Cardiac muscle cell (in vitro differentiated cells and primary cell): ENCODE results near the gene OCEL1. TPM values are rescaled to one million over a fixed set of nuclear protein-coding genes. Genes with fewer than 3 reads are reported as not detected.

Source experiments
- DNase-seq, 2 donors: peaks; one replicate each; pipeline versions ENCODE4 v3.0.0 to v3.0.0-alpha.2; 2010 to 2017; ENCODE audit warnings: low read depth in 1 of 2, low spot score in 1 of 2
- H3K27ac ChIP-seq: fragments of 200-600 bp; sonication (generic); 2 replicates; pipeline ENCODE4 v1.5.1; 2016
- H3K27me3 ChIP-seq: fragments of 200-600 bp; sonication (generic); 2 replicates; pipeline ENCODE4 v1.6.0; 2016; ENCODE audit warnings: control low read depth
- H3K36me3 ChIP-seq: fragments of 200-600 bp; sonication (generic); 2 replicates; pipeline ENCODE4 v1.5.1; 2016; ENCODE audit warnings: control low read depth
- H3K4me1 ChIP-seq: fragments of 200-600 bp; sonication (generic); 2 replicates; pipeline ENCODE4 v1.8.1; 2017; ENCODE audit warnings: low read depth, mild to moderate bottlenecking, mixed run types
- H3K4me3 ChIP-seq: fragments of 200-600 bp; sonication (generic); 2 replicates; pipeline ENCODE4 v1.5.1; 2016; ENCODE audit warnings: mild to moderate bottlenecking
- H3K9me3 ChIP-seq: fragments of 200-600 bp; sonication (generic); 2 replicates; pipeline ENCODE4 v1.5.1; 2017; ENCODE audit warnings: low read depth, mild to moderate bottlenecking, control low read depth
- polyA plus RNA-seq: library from polyadenylated mRNA; unstranded; fragments of >200 nt; fragmentation: Nextera tagmentation; extraction: Ambion mirVana; gene quantifications from 2 replicates; pipeline ENCODE4 v1.2.1, GENCODE V29; 2016
- total RNA-seq: library from RNA; depleted of rRNA; stranded (reverse); fragments of >200 nt; gene quantifications from 2 replicates; pipeline ENCODE4 v1.2.3, GENCODE V29; 2016
- TF ChIP-seq, protein P1 (sequence below): IDR thresholded peaks from 2 replicates; pipeline ENCODE4 v1.5.1; 2012; ENCODE audit warnings: low read depth, mild to moderate bottlenecking, low read length

The OCEL1 gene
- total and polyA plus RNA-seq, 2 experiments from 2014 or later = 14.5 to 31.3 TPM

GRCh38 chr19:17234911-17235299, 8.9 kb downstream of the OCEL1 start:
- H3K4me3 ChIP-seq = peak overlapping the region; percentile 9
- peaks cover 13% of the 10 kb centered on the region for H3K4me1 ChIP-seq
- no peaks in the 10 kb centered on the region for H3K9me3 ChIP-seq
- peak overlapping the region; percentile 21 for H3K27ac ChIP-seq
- H3K27me3 ChIP-seq = no peaks in the 10 kb centered on the region
- peaks cover 22% of the 10 kb centered on the region for H3K36me3 ChIP-seq
- peak; percentile 48 to 52 for DNase-seq
- TF ChIP-seq, protein P1, sequence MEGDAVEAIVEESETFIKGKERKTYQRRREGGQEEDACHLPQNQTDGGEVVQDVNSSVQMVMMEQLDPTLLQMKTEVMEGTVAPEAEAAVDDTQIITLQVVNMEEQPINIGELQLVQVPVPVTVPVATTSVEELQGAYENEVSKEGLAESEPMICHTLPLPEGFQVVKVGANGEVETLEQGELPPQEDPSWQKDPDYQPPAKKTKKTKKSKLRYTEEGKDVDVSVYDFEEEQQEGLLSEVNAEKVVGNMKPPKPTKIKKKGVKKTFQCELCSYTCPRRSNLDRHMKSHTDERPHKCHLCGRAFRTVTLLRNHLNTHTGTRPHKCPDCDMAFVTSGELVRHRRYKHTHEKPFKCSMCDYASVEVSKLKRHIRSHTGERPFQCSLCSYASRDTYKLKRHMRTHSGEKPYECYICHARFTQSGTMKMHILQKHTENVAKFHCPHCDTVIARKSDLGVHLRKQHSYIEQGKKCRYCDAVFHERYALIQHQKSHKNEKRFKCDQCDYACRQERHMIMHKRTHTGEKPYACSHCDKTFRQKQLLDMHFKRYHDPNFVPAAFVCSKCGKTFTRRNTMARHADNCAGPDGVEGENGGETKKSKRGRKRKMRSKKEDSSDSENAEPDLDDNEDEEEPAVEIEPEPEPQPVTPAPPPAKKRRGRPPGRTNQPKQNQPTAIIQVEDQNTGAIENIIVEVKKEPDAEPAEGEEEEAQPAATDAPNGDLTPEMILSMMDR = no peak

- Histone ChIP-seq H3K36me3 (peaks cover 22% of the 10 kb centered on the region), H3K27me3 (no peaks in the 10 kb centered on the region), H3K4me3 (peak overlapping the region; percentile 9), H3K9me3 (no peaks in the 10 kb centered on the region), H3K27ac (peak overlapping the region; percentile 21), H3K4me1 (peaks cover 13% of the 10 kb centered on the region)
- TF ChIP-seq, protein P1 = peak; percentile 43
- DNase-seq = peak; percentile 78 to 84
Measured at GRCh38 chr19:17235300-17235970, 9.4 kb downstream of the OCEL1 start.

DNA sequence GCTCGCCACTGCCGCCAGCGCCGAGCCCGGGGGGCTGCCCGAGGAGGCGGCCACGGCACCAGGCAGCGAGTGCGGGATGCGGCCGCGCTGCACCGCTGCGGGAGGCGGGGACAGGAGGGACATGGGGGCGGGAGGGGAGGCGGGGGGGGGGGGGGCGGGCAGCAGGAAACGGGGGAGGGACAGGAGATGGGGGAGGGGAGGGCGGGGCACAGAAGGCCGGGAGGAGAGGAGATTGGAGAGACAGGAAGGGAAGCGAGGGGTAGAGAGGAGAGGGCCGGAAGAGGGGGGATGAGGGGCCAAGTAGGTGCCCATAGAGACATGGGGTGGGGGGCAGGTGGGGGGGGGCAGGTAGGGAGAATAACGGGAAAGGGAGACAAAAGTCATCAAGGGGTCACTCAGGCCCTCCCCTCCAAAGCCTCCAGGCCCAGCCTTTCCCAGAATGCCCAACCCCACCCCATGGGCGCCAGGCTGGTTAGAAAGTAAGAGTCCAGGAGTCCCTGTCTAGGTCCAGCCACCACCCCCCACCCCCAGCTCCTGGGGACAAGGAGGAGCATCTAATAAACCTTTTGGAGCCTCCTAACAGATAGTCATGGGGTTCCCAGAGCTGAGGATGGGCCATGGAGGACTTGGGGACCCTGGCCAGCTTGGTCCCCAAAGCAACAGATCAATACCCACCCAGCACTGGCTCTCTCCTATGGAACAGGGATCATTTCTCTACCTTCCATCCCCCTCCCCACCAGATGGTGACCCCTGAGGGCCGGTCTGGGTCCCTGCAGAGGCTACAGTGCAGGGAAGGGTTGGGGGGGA, 10.1 kb downstream of the OCEL1 start:
- TF ChIP-seq, protein P1 = no peak
- H3K27ac ChIP-seq = peak overlapping the region; percentile 21

DNA sequence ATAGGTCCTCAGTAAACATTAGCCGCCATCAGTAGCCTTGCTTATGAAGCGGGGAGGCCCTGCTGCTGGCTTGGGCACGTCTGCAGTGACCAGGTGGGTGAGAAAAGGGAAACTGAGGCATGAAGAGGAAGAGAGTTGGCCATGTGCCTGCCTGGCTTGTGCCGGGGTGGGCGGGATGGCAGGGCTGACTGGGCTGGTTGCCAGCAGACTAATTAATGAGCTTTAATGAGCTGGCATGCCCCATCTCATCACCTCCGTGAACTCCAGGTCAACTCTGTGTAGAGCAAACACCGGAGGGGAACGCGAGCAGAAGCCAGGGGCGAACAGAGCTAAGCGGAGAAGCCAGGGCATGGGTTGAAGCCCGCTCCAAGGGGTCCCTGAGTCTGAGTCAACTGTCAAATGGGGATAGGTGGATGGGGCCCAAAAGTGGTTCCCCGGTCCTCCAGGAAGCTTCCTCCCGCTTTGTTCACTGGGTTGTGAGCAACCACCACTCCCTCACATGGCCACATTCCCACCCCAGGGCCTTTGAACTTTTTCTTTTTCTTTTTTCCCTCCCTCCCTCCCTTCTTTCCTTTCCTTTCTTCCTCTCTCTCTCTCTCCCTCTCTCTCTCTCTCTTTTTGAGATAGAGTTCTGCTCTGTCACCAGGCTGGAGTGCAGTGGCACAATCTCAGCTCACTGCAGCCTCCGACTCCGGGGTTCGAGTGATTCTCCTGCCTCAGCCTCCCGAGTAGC, 11.0 kb downstream of the OCEL1 start:
- H3K4me1 ChIP-seq = peaks cover 13% of the 10 kb centered on the region
- no peak for DNase-seq
- H3K36me3 ChIP-seq = peaks cover 22% of the 10 kb centered on the region
- no peaks in the 10 kb centered on the region for H3K27me3 ChIP-seq
- H3K9me3 ChIP-seq = no peaks in the 10 kb centered on the region
- TF ChIP-seq, protein P1 = no peak
- peak overlapping the region; percentile 13 for H3K27ac ChIP-seq
- H3K4me3 ChIP-seq = no peak overlapping the region

More for the DNA sequence above, 10.1 kb downstream of the OCEL1 start:
- DNase-seq = peak in 1 of 2 donors; percentile 51
- Histone ChIP-seq H3K9me3 (no peaks in the 10 kb centered on the region), H3K4me1 (peaks cover 13% of the 10 kb centered on the region), H3K4me3 (peak overlapping the region; percentile 9), H3K36me3 (peaks cover 22% of the 10 kb centered on the region), H3K27me3 (no peaks in the 10 kb centered on the region)
